HG03066 (cell line): ENCODE results near the gene GNG7.
"Not testable (repeated sequence)": the region's sequence is repeated elsewhere in the genome, so short reads cannot be mapped to it uniquely, and the experiment has no call there.

Experiments used
- ATAC-seq: cut with Tn5 transposase; IDR thresholded peaks from one replicate; pipeline ENCODE4 v1.9.1; 2021; ENCODE audit warnings: low read depth; ENCODE audit not compliant: unreplicated experiment

Gene GNG7

GRCh38 chr19:2527171-2527570 lies 175.3 kb downstream of the GNG7 start:
- ATAC-seq: no peak

GRCh38 chr19:2524840-2525723 lies 177.4 kb downstream of the GNG7 start:
- no peak for ATAC-seq

GRCh38 chr19:2524361-2524839 lies 178.1 kb downstream of the GNG7 start:
- ATAC-seq: no peak

GRCh38 chr19:2523630-2524311 lies 178.7 kb downstream of the GNG7 start:
- no peak for ATAC-seq

GRCh38 chr19:2519482-2519881 lies 183.0 kb downstream of the GNG7 start:
- ATAC-seq: no peak

- ATAC-seq: not testable (repeated sequence)
These were observed 183.6 kb downstream of the GNG7 start for GRCh38 chr19:2518856-2519255.

GRCh38 chr19:2517881-2518601 lies 184.5 kb downstream of the GNG7 start:
- no peak for ATAC-seq

- no peak for ATAC-seq
These were observed 185.8 kb downstream of the GNG7 start for GRCh38 chr19:2516727-2517126.

GRCh38 chr19:2514981-2515518 lies 187.4 kb downstream of the GNG7 start:
- no peak for ATAC-seq

GRCh38 chr19:2512523-2513431 lies 189.7 kb downstream of the GNG7 start:
- ATAC-seq: no peak

GRCh38 chr19:2511991-2512390 lies 190.5 kb downstream of the GNG7 start:
- no peak for ATAC-seq

- ATAC-seq: no peak
These were observed 190.9 kb downstream of the GNG7 start for GRCh38 chr19:2511570-2511969.

GRCh38 chr19:2509096-2509495 lies 193.4 kb downstream of the GNG7 start:
- no peak for ATAC-seq

- ATAC-seq: no peak
These were observed 195.4 kb downstream of the GNG7 start for GRCh38 chr19:2507109-2507508.

- ATAC-seq: not testable (repeated sequence)
These were observed 195.8 kb downstream of the GNG7 start for GRCh38 chr19:2506656-2507055.

GRCh38 chr19:2503521-2504109 lies 198.9 kb downstream of the GNG7 start:
- ATAC-seq: no peak

GRCh38 chr19:2500841-2501261 lies 201.6 kb downstream of the GNG7 start:
- ATAC-seq: no peak

- no peak for ATAC-seq
These were observed 202.3 kb downstream of the GNG7 start for GRCh38 chr19:2500156-2500555.

- ATAC-seq: no peak
These were observed 205.3 kb downstream of the GNG7 start for GRCh38 chr19:2497186-2497585.
